GM18499 (cell line): ENCODE results near the gene MRPS21.

Experiments used
- ATAC-seq: cut with Tn5 transposase; IDR thresholded peaks from one replicate; pipeline ENCODE4 v1.9.1; 2021; ENCODE audit warnings: moderate number of reproducible peaks; ENCODE audit not compliant: insufficient read depth, unreplicated experiment

MRPS21 gene

GRCh38 chr1:150293433-150294253 lies at the start of gene MRPS21:
MRPS21 (plus strand) TSS chr1:150293861; CDS start chr1:150294367, 506 bp downstream.
- peak; percentile 59 for ATAC-seq

- ATAC-seq, result no peak
Observed at GRCh38 chr1:150249936-150250335, 43.7 kb upstream of the MRPS21 start.

- ATAC-seq, result no peak
Observed at GRCh38 chr1:150256198-150256553, 37.5 kb upstream of the MRPS21 start.

- ATAC-seq, result no peak
Observed at GRCh38 chr1:150256554-150257341, 36.9 kb upstream of the MRPS21 start.

- ATAC-seq, result no peak
Observed at GRCh38 chr1:150257624-150258585, 35.8 kb upstream of the MRPS21 start, which contains the start of gene CA14. CA14 (plus strand) TSS chr1:150257774; CDS start chr1:150258129, 355 bp downstream.

GRCh38 chr1:150259217-150259616 lies 34.4 kb upstream of the MRPS21 start:
- ATAC-seq, result no peak

GRCh38 chr1:150259758-150260669 lies 33.6 kb upstream of the MRPS21 start:
- ATAC-seq, result no peak

GRCh38 chr1:150261367-150261766 lies 32.3 kb upstream of the MRPS21 start:
- no peak for ATAC-seq

- no peak for ATAC-seq
Observed at GRCh38 chr1:150262388-150263320, 31.0 kb upstream of the MRPS21 start.

GRCh38 chr1:150263549-150263948 lies 30.1 kb upstream of the MRPS21 start:
- ATAC-seq, result no peak

- no peak for ATAC-seq
Observed at GRCh38 chr1:150267896-150268295, 25.8 kb upstream of the MRPS21 start.

GRCh38 chr1:150268340-150268704 lies 25.3 kb upstream of the MRPS21 start:
- no peak for ATAC-seq

- ATAC-seq, result peak; percentile 86
Observed at GRCh38 chr1:150268705-150269403, 24.8 kb upstream of the MRPS21 start, which contains the start of gene APH1A. APH1A (minus strand) TSS chr1:150269016; CDS start chr1:150268810, 206 bp downstream.

GRCh38 chr1:150269451-150269850 lies 24.2 kb upstream of the MRPS21 start:
- ATAC-seq, result no peak

- ATAC-seq, result no peak
Observed at GRCh38 chr1:150271291-150271959, 22.2 kb upstream of the MRPS21 start.

GRCh38 chr1:150273311-150273710 lies 20.4 kb upstream of the MRPS21 start:
- no peak for ATAC-seq

GRCh38 chr1:150280138-150280707 lies 13.4 kb upstream of the MRPS21 start:
- no peak for ATAC-seq
